GM18508 (cell line): ENCODE measurements around the gene DOCK4.

Experiments
- ATAC-seq: cut with Tn5 transposase; IDR thresholded peaks from one replicate; pipeline ENCODE4 v1.9.1; 2021; ENCODE audit warnings: moderate number of reproducible peaks; ENCODE audit not compliant: insufficient read depth, unreplicated experiment

The DOCK4 gene

DNA sequence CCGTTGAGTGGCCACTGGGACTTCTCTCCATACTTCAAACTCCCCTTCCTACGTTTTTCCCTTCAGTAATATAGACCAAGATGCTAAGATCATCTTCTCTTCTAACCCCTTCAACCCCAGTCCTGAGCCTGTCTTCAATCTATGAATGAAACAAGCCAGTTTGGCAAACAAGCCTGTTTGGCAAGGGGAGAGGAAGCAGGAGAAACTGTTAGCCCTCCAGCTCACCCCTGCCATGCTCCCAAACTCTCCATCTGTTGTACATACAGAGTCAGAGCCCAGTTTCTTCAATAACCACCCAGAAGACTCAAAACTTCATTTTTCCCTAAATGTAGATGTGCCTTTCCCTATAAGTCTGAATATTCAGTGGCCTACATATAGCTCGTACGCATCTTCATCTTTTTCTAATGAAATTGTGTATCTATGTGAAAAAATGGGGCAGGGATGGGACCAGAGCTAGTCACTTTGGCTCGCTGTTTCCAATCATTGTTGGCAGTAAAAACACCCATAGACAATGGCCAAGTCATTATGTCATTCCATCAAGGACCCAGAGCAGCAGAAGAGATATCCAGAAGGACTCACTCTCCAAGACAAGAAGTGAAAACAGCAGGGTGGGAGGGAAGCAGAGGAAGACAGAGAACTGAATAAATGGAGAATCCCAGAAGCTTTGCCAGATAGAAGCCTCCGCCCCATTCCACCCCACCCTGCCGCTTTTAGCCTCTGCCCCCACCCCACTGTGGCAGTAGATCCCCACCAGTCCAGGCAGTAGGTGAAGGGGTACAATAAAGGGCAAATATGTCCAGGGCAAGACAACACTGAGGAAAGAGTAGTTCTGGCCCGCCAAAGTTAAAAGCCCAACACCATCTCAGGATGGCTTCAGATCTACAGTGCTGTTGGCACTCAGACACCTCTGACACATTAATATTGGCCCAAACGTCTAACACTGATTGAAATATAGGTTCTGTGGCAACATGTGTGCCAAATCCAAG lies 87.3 kb downstream of the DOCK4 start:
- no peak for ATAC-seq

DNA sequence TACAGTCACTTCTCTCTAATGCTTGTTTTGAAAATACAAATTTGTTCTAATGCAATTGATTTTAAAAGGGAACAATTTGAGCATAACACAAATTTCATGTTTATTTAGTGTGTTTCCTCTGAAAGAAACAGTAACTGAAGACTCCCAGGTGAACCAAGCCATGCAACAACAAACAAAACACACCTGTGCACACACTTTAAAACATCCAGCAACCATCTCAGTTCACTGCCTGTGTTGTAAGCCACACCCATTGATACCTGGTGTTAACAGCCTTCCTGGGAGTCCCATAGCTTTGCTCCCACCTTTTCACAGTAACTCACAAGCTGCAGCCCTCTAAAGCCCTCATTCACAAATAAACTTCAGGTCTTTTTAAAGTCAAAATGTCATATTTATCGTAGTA lies 89.3 kb downstream of the DOCK4 start:
- no peak for ATAC-seq

DNA sequence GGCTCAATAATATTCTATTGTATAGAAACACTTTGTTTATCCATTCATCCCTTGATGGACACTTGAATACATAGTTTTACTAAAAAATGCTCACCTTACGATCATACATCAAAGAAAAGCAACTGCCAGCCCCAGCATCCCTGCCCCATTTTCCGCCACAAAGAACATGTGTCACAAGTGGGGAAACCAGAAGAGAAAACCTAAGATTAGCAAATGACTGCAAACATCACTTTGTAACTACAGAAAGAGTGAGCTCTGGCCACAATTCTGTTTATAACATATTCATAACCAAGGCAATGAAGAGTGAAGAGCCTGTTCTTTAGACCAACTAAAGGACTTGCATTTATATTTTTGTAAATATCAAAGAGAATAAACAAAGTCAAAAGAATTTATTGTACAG lies 89.8 kb downstream of the DOCK4 start:
- no peak for ATAC-seq

DNA sequence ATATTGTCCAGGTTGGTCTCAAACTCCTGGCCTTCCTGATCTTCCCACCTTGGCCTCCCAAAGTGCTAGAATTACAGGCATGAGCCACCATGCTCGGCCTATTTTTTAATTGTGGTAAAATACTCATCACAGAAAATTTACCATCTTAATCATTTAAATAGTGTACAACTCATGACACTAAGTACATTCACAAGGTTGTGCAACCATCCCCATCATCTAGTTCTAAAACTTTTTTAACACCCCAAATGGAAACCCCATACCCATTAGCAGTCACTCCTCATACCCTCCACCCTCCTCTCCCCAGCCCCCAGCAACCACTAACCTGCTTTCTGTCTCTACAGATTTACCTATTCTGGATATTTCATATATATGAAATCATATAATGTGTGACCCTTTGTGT lies 90.3 kb downstream of the DOCK4 start:
- ATAC-seq, result no peak

DNA sequence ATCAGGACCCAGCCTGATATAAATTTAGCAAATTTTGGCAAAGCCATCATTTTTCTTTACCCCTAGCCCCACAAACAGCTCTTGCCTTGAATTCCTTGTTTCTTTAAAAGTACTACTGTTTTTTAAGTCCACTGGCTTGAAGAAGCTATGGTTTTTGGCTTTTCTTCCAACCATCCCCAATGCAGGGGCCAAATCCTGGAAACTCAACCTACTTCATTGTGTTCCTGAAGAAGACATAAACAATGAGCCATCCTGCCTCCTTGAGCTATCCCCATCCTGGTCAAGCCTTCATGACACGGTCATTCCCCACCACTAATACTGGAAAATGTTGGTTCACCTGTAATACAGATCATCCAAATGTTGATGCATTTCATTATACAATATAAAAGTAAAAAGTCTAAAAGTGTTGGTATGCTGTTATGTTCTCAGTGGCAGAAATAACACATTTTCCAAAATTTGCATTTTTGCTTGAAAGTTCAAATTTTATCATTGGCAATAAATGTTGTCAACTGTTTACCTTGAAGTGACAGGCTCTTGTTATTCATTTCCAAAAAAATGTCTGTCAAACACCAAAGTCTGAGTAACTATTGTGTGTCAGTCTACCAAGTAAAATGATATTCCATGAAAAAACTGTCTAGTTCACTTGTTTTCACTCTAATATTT lies 92.2 kb downstream of the DOCK4 start:
- ATAC-seq, result no peak

DNA sequence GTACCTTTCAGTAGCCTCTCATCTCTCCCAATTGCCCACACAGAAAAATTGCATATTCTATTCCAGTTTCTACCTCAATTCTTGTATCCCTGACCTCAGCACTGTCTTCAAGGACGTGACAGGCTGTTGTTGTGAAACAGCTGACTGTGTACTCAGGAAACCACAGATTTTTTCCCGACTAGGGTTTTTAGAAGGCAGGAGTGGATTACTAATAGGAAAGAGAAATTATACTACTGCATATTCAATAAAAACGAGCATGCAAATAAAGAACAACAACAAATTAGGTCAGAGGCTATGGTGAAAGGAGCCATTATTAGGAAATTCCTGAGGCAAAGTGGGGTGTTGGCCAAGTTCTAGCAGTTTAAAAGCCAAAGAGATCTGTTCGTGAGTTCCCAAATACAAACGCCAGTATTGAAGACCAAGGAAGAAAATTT lies 93.4 kb downstream of the DOCK4 start:
- no peak for ATAC-seq

DNA sequence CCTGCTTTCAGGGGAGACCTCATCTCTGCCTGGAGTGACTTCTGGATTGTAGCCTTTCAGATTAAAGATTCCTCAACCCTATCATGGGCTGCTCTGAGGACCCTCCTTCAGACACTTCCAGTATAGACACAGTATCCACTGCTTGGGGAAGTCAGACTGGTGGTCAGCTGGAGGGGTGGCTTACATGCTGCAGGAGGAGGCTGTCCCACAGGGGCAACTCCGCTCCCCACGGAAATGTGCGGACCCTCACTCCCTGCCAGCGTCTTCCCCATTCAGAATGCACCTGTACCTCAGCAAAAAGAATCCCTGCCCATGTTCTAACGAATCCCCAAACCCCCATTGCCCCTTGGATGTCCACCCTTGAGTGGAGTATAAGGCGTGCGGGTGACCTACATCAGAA lies 95.5 kb downstream of the DOCK4 start:
- ATAC-seq, result no peak

DNA sequence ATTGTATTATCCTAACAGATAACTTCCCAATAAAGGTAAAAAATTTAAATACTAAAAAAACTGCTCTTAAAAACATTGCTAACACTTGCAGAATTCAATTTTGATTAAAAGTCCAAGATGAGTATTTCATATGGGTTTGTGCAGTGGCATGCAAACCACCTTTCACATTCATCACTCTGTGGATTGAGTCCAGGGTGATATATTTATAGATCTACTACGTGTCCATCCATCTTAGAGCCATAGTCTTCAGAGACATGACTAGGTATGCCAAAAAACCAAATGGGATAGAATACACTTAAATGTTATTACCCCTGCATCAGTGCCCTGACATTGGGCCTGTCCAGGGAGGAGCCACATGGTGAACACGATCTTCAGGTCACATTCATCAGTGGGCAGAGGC lies 96.0 kb downstream of the DOCK4 start:
- ATAC-seq, result no peak

DNA sequence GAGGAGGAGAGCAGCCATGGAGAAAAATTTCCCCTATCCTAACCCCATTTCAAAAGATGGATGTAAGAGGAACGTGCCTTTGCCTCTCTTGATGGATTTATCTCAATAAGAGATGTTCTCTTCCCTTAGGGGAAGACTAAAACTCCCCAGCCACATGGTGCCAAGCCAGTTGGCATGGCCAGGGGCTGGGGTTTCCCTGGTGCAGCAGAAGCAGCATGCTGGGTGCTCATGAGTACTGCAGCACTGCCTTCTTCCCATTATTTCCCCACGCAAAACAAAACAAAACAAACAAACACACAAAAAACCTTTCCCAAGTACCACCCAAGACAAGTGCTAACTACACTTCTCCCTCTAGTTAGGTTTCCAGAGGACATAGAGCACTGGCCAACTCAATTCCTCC lies 97.2 kb downstream of the DOCK4 start:
- ATAC-seq, result no peak

DNA sequence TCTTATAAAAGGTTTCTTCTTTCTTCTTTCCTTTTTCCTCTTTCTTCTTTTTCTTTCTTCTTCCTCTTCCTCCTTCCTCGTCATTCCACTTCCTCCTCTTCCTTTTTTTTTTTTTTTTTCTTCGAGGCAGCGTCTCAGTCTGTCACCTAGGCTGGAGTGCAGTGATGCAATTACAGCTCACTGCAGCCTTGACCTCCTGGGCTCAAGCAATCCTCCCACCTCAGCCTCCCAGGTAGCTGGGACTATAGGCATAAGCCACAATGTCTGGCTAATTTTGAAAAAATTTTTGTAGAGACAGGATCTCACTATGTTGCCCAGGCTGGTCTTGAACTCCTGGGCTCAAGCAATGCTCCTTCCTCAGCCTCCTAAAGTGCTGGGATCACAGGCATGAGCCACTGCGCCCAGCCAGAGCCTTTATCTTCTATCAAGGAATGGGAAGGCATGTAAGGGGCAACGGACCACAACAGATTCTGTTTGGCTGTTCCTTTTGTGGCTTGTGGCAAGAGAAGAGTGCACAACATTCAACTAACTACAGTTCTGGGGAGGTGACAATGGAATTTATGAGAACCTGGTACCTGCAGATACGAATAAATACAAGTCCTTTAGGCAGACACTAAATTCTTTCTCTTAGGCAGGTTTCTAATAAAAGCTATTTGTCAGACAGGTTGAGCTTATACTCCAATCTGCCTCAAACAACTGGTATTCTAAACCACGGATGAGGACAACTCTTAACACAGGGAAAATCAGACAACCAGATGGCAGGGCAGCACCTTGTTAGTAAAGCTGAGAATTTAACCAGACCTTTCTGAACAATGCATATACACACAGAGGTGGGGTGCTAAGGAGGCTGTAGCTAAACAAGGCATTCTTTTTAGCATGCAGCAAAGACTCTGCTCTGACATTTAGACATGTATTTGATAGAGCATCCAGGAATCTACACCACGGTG lies 100.3 kb downstream of the DOCK4 start:
- no peak for ATAC-seq

DNA sequence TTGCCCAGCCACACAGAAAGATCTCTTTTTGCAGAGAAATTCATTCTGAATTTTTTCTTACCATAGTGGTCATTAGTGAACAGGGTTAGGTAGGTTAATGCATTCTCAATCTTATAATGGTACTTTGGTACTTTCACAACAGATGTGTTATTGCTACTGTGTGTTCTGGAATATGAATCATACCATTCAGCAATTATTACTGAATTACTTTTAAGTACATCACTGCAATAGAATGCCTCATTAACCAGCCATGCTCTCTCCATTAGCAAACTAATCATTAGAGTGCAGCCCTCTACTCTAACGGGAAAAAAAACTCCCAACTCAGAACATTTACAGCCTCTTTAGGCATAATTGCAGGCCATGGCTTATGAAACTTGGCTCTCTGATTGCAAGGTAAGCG lies 102.1 kb downstream of the DOCK4 start:
- ATAC-seq, result no peak

DNA sequence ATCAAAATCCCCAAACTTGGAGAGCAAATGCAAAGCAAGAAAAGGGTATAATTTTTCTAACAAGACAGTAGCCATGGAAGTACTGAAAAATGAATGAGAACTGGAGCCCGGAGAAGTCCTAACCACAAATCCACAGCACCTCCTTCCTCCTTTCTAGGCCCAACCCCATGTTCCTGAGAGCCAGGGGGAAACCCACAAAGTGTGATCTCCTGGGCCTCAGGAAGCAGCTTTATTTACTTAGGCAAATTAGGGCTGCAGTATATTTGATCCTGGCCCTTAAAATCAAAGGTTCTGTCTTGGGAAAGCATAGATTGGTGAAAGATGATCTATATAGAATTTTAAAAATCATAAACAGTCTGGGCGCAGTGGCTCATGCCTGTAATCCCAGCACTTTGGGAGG lies 103.0 kb downstream of the DOCK4 start:
- ATAC-seq, result no peak

DNA sequence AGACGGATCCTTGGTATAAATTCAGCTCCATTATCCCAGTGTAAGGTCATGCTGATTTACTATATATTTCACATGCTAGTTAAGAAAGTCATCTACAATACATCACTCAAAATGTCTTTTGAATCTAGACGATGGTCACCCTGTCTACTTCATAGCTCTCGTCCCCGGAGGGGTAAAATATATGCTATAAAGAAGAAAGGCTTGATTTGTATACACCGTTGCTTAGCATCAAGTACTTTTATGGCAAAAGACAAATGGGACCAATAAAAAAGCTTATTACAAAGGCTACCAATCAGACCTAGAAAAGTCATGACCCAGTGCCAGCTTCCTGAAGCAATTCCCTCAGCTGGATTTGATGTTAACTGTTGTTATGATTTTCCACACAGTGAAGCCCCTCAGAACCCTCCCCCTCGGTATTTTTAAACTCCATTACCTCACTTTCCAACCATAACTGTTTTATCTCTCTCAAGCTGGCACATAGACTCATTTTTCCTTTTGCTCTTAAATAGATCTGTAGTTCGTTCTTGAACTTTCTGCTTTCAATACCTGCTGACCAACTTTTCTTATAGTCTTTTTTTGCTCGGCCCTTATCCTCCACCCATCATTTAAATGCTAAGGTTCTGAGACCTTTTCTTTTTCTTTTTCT lies 104.9 kb downstream of the DOCK4 start:
- ATAC-seq, result no peak

DNA sequence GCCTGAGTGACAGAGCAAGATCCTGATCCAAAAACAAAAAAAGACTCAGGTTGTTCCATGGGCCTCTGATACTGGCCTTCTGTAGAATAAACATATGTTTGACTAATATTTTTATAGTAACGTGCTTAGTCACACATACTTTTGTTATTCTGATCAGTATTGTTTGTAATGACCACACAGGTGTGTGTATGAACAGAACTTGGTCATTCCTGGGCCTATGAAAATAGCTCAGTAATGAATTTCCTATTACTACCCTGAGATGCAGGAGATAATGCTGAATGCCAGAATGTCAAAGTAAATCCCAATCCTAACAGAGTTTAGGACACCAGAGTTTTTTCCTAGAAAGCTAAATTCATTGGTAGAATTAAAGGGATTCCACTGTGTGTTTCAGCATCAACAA lies 108.7 kb downstream of the DOCK4 start:
- no peak for ATAC-seq

DNA sequence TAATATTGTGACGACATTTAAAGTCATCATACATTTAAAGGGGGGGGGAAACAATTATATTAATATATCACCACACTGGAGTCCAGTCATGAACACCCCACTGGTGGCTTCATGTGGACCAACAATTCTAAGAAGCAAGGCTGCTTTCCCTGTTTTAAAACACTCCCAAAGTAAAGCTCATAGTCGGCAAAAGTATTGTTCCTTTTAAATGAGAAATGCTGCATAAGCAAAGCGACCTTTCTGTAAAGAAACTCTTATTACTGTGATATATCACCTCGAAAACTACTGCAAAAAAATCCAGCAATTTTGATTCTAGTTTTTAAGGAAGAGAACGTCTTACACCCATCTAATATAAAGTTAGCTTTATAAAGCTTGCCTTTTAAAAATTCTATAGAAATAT lies 112.8 kb downstream of the DOCK4 start:
- ATAC-seq, result no peak

DNA sequence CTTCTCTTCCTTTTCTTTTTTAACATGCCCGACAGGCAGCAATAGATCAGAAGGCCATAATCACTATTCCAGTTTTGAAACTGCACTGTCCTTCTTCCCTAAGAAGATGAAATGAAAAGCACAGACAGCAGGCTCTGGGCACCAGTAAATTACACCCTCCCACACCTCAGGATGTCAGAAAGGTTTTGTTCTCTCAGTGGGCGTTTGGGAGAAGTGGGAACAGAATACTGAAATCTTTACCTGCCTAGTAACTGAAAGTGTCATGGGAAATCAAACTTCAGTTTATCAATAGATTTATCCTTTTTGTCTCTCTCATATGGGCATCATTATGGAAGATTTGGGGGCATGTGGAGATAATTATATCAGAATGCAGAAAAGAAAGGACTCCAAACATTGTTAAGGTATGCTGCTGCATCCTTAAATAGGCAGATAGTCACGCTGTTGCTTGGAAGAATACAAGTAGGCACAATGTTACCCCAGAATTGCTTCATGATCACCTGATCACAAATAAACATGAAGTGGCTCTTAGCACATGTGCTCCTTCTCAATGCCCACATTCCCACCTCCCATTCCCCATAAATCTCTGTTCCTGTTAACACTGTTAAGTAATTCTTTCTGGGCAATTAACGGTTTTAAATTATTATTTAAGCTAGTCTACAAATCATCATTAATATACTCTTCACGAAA lies 113.3 kb downstream of the DOCK4 start:
- no peak for ATAC-seq

DNA sequence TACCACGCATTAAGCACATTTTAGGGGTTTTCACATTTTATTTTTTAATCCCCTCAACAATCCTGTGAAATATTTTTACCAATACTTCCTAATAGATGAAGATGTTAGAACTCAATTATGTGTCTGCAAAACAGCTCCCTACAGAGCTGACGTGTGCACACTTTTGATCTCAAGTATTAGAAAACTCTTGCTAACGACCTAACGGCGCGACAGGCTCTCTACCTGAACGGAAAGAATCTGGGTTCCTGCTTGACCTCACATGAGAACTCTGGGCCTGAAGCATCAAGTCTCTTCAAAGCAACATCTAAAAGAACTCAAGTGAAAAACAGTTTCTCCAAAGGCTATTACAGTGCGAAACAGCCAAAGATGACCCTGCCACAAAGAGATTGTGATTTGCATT lies 113.9 kb downstream of the DOCK4 start:
- no peak for ATAC-seq

DNA sequence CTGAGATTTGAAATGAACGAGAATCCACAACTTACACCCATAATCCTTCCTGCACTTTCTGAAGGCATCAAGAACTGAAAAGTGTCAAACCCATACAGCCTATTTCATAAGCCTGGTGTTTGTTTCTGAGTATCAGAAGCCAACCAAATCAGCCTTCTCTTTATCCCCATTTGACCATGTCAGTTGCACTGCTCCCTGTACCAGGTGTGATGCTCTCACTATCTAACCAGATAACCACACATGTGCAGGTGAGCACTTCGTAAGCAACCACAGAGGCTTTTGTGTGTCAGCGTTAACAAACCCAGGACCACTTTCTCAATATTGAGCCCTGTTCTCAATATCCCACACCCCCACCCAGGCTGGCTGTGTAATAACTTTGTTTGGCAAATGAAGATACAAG lies 114.4 kb downstream of the DOCK4 start:
- ATAC-seq, result no peak

DNA sequence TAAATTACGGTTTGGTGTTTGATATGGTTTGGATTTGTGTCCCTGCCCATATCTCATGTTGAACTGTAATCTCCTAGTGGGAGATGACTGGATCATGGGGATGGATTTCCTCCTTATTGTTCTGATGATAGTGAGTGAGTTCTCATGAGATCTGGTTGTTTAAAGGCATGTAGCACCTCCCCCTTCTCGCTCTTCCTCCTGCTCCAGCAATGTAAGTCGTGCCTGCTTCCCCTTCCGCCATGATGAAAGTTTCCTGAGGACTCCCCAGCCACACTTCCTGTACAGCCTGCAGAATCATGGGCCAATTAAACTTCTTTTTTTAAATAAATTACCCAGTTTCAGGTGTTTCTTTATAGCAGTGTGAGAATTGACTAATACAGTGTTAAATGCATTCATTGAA lies 116.6 kb downstream of the DOCK4 start:
- ATAC-seq, result no peak
